NCI-H226 (cell line): ENCODE measurements around the gene TUFT1.
A peak's percentile ranks its signal among the peaks of the same experiment; 100 is the strongest.

Experiments
- DNase-seq: peaks from one replicate; pipeline ENCODE4 v3.0.0-alpha.2; 2015

The TUFT1 gene

DNA sequence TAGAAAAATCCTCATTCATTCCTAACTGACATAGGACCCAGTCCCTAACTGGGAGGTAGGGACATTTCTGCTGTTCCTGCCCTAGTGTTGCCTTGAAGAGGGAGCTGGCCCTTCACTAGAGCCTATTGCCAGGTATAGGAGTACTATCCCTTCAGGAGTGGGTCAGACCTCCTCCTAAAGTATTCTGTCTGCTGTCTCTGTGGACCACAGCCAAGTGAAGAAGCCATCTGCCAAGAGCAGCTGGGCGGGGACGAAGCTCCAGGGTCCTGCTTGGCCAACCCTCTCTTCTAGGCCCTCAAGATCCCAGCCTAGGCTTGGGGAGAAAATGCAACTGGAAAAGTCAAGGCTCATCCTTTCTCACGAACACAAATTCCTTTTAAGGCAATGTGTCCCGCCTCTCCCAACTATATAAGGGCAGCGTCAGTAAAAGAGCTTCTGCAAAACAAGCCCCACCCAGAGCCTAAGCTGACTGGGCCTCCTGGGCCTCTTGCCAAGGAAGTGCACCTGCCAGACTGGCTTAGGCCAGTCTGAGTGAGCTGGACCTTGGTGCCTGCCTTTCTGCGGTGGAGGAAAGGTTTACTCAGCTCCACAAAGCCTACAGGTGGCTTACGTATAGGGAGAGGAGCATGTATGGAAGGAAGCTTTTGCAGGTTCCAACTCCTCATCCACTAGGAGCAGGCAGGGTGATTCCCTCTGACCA lies 638 bp upstream of the TUFT1 start:
- peak; percentile 99 for DNase-seq

DNA sequence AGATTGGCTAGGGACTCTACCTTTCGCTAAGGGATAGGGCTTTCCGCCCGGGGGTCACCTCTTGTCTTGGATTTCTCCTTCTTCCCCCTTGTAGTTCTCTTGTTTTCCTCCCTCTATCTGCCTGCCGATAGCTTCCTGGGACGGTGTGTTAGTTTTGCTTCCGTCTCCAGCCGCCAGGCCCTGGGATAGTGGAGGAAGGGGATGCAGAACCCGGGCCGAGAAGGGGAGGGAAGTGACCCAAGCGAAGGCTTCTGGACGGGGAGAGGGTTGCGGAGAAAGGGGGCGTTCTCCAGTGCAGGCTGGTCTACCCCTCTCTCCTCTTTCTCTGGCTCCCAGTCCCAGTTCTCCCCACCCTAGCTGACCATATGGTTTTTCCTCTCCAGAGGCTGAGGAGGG lies 871 bp downstream of the TUFT1 start:
- no peak for DNase-seq

DNA sequence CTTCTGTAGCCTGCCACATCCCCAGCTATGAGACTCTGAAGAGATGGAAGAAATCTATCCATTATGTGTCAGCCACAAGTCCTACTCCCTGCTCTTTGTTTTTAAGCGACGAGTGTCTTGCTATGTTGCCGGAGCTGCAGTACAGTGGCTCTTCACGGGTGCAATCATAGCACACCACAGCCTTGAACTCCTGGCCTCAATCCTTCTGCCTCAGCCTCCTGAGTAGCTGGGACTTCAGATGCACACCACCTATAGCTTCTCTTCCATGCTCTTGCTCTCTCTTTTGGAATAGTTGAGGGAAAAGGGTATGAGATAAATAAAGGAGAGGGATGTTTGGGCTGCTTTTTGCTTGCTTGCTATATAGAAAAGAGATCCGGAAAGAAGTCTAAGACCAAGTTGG lies 1.6 kb downstream of the TUFT1 start:
- DNase-seq: no peak

DNA sequence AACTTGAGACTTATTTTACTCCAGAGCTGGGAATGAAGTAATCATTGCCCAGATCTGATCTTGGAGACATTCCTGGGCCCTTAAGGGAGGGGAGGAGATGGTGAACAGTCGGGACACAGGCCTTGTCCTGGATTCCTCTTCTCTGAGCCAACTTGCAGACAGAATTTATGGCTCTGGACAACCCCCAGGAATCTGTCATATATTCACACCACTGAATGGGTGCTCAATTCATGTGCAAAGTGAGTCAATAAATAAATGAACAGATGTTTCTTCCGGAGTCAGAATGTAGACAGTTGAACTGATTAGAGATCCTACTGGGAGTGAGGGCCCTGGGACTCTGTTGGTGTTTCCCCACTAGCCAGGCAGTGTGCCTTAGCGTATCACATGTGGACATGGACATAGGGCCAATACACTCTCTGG lies 2.6 kb downstream of the TUFT1 start:
- DNase-seq: peak; percentile 73

DNA sequence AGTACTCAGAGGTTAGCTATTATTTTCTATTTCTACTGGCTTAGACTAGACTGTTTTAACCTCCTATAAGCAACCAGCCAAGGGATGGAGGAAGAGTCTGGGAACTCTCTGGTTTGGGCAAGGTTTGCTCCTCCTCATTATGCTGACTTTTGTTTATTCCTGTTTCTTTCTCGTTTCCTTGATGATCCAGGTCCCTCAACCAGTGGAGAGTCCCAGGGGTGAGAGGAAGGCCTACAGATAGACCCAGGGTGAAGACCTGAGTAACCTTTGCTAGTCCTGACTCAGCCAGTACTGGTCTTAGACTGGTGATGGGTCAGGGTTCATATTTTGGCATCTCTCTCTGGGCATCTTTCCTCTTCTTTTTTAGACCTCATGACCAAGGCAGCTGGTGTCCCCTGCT lies 5.4 kb downstream of the TUFT1 start:
- DNase-seq: peak; percentile 9

DNA sequence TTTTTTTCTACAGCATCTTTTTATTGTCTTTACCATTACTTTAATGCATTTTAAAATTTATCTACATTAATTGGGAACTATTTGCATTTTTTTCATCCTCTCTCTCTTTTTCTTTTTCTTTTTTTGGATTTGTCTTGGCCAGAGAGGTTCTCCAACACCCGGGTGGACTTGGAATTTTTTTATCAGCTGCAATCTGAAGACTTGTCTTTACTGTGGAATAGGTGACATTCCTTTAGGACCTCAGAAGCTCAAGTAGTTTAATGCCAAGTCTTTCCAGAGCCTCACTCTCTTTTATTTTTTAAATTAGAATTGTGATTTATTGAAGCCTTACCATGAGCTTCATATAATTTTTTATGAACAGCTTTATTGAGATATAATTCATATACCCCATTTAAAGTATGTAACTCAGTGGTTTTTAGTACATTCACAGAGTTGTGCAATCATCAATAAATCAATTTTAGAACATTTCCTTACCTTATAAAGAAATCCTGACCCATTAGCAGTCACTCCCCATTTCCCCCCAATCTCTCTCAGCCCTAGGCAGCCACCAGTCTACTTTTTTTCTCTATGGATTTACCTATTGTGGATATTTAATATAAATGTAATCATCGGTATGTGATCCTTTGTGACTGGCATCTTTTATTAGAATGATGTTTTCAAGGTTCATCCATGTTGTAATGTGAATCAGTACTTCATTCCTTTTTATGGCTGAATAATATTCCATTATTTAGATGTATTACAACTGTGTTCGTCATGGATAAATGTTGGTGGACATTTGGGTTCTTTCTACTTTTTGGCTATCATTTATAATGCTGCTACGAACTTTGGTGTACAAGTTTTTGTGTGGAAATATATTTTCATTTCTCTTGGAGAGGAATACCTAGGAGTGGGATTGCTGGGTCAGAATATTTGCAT lies 6.2 kb downstream of the TUFT1 start:
- DNase-seq: no peak

DNA sequence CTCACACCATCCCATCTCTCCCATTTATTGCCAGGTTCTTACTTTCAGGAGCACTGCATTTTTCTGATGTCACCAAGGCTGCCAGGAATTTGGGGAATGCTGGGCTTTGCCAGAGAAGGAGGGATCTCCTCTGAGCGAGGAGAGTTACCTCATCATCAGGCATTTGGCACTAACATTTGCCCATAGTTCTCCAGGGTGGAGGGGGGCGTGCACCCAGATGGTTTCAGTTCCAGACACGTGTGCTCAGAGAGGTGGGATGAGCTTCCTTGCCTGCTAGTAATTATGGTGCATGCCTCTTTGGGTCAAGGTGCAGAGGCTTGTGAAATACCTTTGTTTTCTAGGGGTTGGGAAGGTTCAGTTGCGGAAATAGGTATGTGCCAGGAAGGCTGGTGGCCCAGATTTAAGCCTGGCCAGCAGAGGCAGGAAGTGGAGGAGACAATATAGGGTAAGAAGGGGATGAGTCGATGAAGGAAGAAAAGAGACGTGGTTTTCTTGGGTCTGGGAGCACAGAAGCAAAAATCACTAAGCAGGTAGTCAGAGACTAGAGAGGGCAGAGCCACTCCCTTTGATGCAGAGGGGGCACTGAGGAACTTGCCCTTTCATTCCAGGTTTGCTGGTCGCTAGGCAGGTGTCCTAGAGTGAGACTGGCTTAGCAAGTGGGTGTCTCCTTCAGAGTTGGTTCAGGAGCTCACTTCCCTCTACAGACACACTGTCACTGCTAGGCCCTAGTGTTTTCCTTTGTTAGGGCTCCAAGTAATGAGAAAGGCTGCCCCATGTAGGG lies 7.2 kb downstream of the TUFT1 start:
- DNase-seq: peak; percentile 98

DNA sequence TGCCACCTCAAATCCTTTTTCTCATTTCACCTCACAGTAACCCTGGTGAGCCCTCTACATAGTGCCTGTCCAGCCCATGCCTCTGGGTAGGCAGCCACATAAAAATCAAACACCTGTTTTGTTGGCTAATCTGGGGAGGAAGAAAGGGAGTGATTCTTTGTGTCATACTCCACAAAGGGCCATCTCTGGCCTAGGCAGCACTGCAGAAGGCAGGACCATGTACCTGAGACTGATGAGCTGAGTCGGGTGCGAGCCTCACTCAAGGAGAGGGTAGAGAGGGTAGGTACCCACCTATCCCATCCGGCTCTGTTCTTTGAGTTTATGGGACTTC lies 7.8 kb downstream of the TUFT1 start:
- no peak for DNase-seq

DNA sequence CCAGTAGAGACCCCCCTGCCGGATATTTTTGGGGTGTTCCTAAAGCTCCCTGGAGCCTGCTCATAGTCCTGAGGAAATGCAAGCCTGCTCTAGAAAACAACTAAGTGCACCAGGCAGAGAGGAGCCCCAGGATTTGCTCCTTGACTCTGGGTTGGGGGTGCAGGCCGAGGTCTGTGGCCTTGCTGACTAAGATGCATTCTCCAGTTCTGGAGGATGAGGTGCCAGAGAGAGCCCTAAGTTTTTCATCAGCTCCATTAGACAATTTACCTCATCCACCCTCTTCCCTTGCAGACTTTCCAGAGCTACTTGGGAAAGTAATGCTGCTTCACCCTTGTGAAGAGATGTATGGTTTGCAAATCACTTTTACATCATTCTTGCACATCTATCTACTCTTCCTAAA lies 9.1 kb downstream of the TUFT1 start:
- peak; percentile 57 for DNase-seq

DNA sequence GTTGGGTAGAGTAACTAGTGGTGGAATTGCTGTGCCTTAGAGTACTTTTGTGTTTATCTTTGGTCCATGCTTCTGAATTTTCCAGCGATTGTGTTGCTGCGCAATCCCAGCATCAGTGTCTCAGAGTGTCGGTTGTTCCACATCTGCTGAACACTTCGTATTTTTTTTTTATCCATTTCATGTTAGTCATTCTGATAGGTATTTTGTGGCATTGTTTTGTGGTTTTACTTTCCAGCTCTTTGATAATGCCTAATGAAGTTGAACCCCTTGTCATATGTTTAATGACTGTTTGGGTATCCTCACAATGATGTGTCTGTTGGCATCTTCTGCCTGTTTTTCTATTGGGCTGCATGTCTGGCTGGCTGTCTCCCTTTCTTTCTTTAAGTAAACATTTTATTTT lies 13.6 kb downstream of the TUFT1 start:
- DNase-seq: peak; percentile 13

DNA sequence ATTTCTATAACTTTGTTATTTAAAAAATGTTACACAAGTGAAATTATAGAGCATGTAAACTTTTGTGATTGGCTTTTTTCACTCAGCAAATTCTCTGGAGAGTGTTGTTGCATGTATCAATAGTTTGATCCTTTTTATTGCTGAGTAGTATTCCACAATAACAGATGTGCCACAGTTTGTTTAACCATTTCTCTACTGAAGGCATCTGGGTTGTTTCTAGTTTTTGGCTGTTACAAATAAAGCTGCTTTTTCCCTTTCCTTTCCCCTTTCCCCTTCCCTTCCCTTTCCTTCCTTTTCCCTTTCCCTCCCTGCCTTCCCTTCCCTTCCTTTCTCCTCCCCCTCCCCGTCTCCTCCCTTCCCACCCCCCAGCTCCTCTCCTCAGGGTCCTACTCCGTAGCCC lies 15.9 kb downstream of the TUFT1 start:
- no peak for DNase-seq

DNA sequence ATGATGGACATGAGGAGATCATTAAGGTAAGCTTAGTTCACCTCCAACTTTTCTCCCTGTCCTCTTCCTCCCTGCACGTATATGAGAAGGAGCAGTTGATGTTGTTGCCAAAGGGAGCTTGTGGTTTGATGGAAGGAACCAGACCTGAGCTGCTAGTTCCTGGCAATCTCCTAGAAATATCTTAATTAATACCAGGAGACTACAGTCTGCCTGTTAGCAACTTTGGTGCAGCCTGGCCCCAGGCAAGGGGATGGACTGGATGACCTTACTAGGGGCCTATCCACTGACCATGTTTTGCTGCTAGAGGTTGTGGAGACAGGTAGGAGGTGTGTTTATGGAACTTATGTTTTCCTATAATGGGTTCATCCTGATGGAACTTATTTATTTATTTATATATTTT lies 22.6 kb downstream of the TUFT1 start:
- DNase-seq: no peak

DNA sequence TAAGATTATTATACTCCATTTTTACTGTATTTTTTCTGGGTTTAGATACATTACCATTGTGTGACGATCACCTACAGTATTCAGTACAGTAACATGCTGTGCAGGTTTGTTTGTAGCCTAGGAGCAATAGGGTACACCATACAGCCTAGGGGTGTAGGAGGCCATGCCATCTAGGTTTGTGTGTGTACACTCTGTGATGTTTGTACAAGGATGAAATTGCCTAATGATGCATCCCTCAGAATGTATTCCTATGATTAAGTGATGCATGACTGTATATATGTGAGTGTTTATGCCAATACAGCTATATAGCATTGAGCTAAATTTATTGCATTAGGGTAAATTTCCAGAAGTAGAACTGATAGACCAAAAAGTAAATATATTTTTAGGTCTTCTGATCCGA lies 23.3 kb downstream of the TUFT1 start:
- no peak for DNase-seq

DNA sequence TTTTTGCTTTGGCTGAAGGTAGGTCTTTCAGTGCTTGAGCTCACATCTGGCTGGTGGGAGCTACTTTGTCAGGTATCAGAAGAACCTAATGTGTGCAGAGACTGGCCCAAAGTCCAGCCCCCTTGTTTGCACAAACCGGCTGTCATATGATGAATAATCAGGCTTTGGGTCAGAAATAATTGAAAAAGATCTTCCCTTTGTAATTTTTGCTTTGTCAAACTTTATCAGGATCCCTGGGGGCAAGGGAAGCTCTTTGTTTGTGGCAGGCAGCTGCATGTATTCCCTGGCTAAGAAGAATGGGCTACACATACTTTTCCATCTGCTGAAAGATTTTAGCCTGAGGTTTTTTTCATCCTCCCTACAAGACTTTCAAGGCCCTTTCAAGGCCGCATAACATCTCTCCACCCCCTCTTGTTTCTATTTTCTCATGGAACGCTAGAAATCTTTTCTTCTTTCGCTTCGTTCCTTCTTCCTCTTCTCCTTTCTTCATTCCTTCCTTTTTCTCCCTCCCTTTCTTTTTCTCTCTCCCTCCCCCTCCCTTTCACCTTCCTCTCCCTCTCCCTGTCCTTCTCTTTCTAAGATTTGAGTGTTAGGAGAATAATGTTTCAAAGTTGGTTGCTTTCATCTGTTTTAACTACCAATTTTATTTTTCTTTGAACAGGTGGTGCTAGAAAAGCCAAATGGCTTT lies 25.5 kb downstream of the TUFT1 start:
- DNase-seq: no peak

DNA sequence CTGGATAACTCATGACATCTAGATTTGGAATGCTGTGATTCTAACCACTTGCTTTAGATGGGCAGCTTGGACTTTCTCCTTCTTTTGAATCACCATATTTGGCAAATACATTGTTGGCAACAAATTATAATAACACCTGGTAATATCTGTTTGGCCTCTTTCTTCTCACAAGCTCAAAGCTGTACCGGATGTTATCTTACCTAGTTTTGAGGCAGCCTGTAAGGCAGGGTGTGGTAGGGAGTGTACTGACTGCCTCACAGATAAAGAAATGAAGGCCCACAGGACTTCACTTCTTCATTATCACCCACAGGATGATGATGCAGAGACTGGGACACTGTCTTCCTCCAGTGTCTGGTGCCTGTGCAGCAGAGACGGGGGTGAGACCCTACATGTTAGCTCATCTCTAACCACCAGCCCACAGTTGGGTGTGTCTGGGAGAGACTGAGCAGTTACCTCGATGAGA lies 28.5 kb downstream of the TUFT1 start:
- DNase-seq: peak; percentile 21

DNA sequence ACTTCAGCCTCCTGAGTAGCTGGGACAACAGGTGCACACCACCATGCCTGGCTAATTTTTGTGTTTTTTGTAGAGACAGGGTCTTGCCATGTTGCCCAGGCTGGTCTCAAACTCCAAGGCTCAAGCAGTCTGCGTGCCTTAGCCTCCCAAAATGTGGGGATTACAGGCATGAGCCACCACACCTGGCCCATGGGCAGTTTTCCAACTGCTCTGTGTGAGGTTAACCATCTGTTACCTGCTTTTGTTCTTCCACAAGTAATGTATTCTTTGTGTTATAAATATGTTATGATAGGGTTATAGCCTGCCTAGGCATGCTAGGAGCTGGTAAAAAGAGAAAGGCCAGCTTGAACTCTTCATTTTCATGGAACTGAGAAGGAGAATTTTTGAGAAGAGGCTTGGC lies 30.7 kb downstream of the TUFT1 start:
- DNase-seq: no peak

DNA sequence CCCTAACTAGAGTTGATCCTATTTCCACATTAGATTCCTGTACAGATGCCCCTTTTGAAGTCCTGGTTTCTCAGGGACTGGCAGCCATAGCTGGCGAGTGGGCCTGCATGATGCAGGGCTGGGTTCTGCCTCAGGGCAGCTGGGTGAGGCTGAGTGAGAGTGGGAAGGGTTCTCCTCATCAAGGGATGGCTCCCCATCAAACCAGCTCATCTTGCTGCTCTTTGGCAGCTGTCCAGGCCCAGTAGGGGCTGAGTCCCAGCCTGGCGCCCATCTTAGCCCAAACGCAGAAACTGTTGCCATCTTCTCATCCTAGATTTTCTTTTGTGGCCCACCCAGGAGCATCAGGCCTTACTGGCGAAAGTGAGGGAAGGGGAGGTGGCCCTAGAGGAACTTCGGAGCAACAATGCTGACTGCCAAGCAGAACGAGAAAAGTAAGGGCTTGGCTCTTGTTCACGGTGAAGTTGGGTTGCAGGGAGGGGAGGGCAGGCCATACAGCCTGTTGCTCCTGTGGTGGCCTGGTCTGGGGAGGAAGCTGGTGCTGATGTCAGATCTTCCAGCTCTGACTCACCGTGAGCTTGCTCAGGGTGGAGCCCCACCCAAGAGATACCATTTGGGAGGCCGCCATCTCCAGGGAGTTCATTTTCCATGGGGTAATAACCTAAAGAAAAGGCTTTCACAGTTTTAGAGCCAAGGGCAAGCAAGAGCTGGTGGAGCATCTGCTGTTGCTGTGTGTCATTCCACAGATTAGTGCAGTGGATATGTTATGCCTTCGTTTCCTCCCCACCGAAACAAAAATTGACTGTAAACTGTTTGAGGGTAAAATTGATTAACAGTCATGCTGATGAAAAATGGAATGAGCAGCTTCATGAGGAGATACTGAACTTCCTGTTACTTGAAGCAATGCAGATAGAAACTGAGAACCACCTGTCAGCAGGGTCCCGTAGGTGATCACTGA lies 34.7 kb downstream of the TUFT1 start:
- DNase-seq: peak; percentile 95

DNA sequence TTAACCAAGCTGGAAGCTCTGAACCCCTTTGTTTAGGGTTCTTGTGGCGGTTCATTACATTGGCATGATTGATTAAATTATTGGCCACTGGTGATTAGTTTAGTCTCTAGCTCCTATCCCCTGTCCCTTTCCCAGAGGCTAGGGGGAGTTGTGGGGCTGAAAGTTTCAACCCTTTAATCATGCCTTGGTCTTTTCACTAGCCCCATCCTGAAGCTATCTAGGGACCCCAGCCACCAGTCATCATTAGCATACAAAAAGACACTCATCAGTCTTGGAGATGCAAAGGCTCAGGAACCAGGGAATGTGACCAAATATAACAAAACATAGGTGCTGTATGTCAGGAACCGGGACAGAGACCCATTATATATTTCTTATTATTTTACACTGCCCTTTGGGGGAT lies 37.1 kb downstream of the TUFT1 start:
- DNase-seq: no peak

DNA sequence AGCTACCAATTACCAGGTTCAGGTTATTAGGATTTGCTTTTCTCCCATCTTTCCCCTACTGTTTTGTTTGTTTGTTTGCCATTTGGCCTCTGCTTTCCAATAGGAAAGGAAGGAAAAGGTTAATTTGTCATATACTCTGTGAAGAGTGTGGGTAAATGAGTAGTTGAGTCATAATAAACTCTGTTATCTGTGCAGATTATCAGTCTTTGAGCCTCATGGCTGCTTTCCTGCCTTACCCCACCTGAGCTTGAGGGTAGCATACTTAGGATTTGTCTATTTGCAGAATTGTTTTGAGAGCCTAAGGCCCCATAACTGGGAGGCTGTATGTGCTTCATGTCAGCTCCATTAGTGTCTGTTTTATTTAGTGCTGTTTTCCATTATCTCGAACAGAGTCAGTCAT lies 38.8 kb downstream of the TUFT1 start:
- DNase-seq: no peak

DNA sequence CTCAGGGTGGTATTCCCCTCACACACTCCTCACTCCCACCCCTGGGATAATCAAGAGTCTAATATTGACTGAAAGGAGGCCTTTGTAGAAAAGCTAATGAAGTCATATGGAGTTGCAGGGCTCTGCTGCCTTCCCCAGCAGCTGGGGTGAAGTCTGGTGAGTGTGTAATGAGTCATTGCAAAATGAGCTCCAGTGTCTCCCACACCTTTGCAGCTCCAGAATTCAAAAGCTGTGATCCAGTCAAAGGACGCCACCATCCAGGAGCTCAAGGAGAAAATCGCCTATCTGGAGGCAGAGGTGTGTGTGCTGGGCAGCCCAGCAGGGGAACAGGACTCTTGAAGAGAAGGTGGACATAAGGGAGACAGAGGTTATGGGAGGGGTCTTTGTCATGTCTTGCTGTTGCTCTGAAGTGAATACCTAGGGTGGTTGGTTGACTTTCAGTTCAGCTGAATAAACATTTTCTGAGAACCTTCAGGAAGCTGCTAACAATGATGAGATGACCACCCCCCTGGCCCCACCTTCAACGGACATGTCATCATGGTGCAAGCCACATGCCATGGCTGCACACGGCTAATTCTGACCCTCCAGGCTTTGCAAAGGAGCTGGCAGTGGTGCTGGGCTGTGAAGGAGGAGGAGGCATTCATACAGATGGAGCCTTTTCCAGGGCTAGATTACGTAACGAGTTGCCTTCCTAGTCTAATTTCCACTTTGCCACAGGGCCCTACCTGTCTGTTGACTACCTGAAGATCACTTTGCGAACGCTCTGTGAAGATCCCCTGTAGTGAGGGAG lies 39.5 kb downstream of the TUFT1 start:
- DNase-seq: peak; percentile 83

DNA sequence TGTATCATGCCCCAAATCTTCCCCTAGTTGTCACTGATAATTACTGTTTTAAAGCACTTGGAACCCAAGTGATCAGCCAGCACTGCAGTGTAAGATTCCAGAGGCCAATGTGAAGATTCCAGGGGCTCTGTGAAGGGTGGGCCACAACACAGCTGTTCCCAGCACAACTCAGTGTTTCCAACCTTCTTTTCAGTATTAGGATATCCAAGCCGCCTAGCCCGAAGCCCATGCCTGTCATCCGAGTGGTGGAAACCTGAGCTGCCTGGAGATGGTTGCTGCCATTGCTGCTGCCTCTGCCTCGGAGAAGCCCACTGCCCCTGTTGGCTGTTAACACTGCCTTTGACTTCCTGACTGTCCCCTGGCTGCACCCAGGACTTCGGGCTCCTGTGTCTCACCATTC lies 41.3 kb downstream of the TUFT1 start:
- DNase-seq: no peak
